Measurements from ENCODE around the gene RPS23. TPM values are rescaled to one million over a fixed set of nuclear protein-coding genes. Genes with fewer than 3 reads are reported as not detected.

RPS23 gene
- total RNA-seq, 1 experiment from 2014 or later, result 1,388 TPM

GRCh38 chr5:82320966-82321365 lies 42.8 kb upstream of the RPS23 start:
- intact Hi-C loops (cut with micrococcal nuclease; ENCODE audit: unreplicated experiment), result no loop called here
- Histone ChIP-seq H3K9me3 (ENCODE audit: control insufficient read depth, insufficient read depth, low read depth, low read length) (no peaks in the 10 kb centered on the region), H3K4me3 (ENCODE audit: low read depth in 2 of 2, low read length in 2 of 2) (no peak overlapping the region), H3K27ac (ENCODE audit: low read length) (no peak overlapping the region), H3K4me1 (ENCODE audit: control insufficient read depth, insufficient read depth, low read length) (no peaks in the 10 kb centered on the region), H3K36me3 (ENCODE audit: control insufficient read depth, insufficient read depth, low read length) (no peaks in the 10 kb centered on the region), H3K27me3 (ENCODE audit: control insufficient read depth, insufficient read depth, low read length) (peaks cover 5% of the 10 kb centered on the region; the same call in 1 of the 2 replicates)
- ChIA-PET POLR2A (no interaction called here), CTCF (no interaction called here)
- in situ Hi-C loops (cut with HindIII; ENCODE audit: low pct_unique_long_range_greater_than_20kb, low sequenced_read_pairs), result no loop called here
- DNase-seq (ENCODE audit: low read depth, low spot score), result no peak
- no peak for ATAC-seq
- TF ChIP-seq CTCF (IDR thresholded peaks at IDR 0.05), result no peak
- TF ChIP-seq REST (IDR thresholded peaks at IDR 0.05; ENCODE audit: insufficient read depth in 1 of 2, low read depth in 2 of 2, low read length in 1 of 2), result no peak
- no peak for TF ChIP-seq TCF7L2 (IDR thresholded peaks at IDR 0.05; ENCODE audit: low read depth, low read length)
- no peak for TF ChIP-seq POLR2AphosphoS5 (IDR thresholded peaks at IDR 0.05; ENCODE audit: low read depth, low read length)
- no peak for TF ChIP-seq SIN3A (IDR thresholded peaks at IDR 0.05; ENCODE audit: borderline replicate concordance, insufficient read depth, low read depth, low read length)
- BruUV-seq (replicated peaks), result no TSS peak

- no peaks in the 10 kb centered on the region for H3K4me1 ChIP-seq (ENCODE audit: control insufficient read depth, insufficient read depth, low read length)
- H3K27me3 ChIP-seq (ENCODE audit: control insufficient read depth, insufficient read depth, low read length), result peaks cover 5% of the 10 kb centered on the region; the same call in 1 of the 2 replicates
- no peaks in the 10 kb centered on the region for H3K36me3 ChIP-seq (ENCODE audit: control insufficient read depth, insufficient read depth, low read length)
- H3K9me3 ChIP-seq (ENCODE audit: control insufficient read depth, insufficient read depth, low read depth, low read length), result no peaks in the 10 kb centered on the region
- DNase-seq (ENCODE audit: low read depth, low spot score), result no peak
- in situ Hi-C loops (cut with HindIII; ENCODE audit: low pct_unique_long_range_greater_than_20kb, low sequenced_read_pairs) (no loop called here), intact Hi-C loops (cut with micrococcal nuclease; ENCODE audit: unreplicated experiment) (no loop called here)
- no peak for ATAC-seq
- no peak overlapping the region for H3K4me3 ChIP-seq (ENCODE audit: low read depth in 2 of 2, low read length in 2 of 2)
- no peak overlapping the region for H3K27ac ChIP-seq (ENCODE audit: low read length)
- ChIA-PET CTCF (no interaction called here), POLR2A (no interaction called here)
- BruUV-seq (replicated peaks), result no TSS peak
- no peak for TF ChIP-seq REST (IDR thresholded peaks at IDR 0.05; ENCODE audit: insufficient read depth in 1 of 2, low read depth in 2 of 2, low read length in 1 of 2)
- no peak for TF ChIP-seq CTCF (IDR thresholded peaks at IDR 0.05)
- no peak for TF ChIP-seq SIN3A (IDR thresholded peaks at IDR 0.05; ENCODE audit: borderline replicate concordance, insufficient read depth, low read depth, low read length)
- TF ChIP-seq POLR2AphosphoS5 (IDR thresholded peaks at IDR 0.05; ENCODE audit: low read depth, low read length), result no peak
- TF ChIP-seq TCF7L2 (IDR thresholded peaks at IDR 0.05; ENCODE audit: low read depth, low read length), result no peak
These were observed 41.7 kb upstream of the RPS23 start for GRCh38 chr5:82319651-82320376.

Measured in Panc1 (cell line).